HFF-Myc (cell line): ENCODE results near the gene TXNDC11.

Experiments
- DNase-seq: peaks from one replicate; pipeline ENCODE4 v3.0.0-alpha.2; 2011; ENCODE audit warnings: low read depth; ENCODE audit errors: extremely low read depth
- H3K4me3 ChIP-seq: replicated peaks from 2 replicates; pipeline ENCODE4 v1.5.1; 2011; ENCODE audit warnings: low read depth, mild to moderate bottlenecking, control low read depth, low read length
- CTCF ChIP-seq: IDR thresholded peaks from 2 replicates; pipeline ENCODE4 v1.5.1; 2012; ENCODE audit warnings: mild to moderate bottlenecking, low read depth, low read length, control low read depth; ENCODE audit errors: missing control alignments

Gene TXNDC11

GRCh38 chr16:11705311-11706025 lies 37.2 kb downstream of the TXNDC11 start:
- DNase-seq: no peak
- no peak for TF ChIP-seq CTCF
- H3K4me3 ChIP-seq: no peak overlapping the region

- H3K4me3 ChIP-seq: no peak overlapping the region
- no peak for TF ChIP-seq CTCF
- DNase-seq: no peak
These were observed 42.2 kb downstream of the TXNDC11 start for GRCh38 chr16:11700264-11701029.

GRCh38 chr16:11699234-11699894 lies 43.3 kb downstream of the TXNDC11 start:
- DNase-seq: no peak

GRCh38 chr16:11698271-11698689 lies 44.4 kb downstream of the TXNDC11 start:
- no peak overlapping the region for H3K4me3 ChIP-seq
- no peak for TF ChIP-seq CTCF
- DNase-seq: no peak

More at GRCh38 chr16:11699234-11699894, 43.3 kb downstream of the TXNDC11 start:
- H3K4me3 ChIP-seq: no peak overlapping the region
- TF ChIP-seq CTCF: no peak

- no peak for DNase-seq
- TF ChIP-seq CTCF: no peak
- no peak overlapping the region for H3K4me3 ChIP-seq
These were observed 45.3 kb downstream of the TXNDC11 start for GRCh38 chr16:11697319-11697718.

GRCh38 chr16:11696266-11697012 lies 46.2 kb downstream of the TXNDC11 start:
- no peak overlapping the region for H3K4me3 ChIP-seq
- no peak for DNase-seq
- no peak for TF ChIP-seq CTCF
